Camera-type eye (tissue), 1 donor: Measurements from ENCODE around the gene TAS2R60. TPM values are rescaled to one million over a fixed set of nuclear protein-coding genes. Genes with fewer than 3 reads are reported as not detected.

Experiments used
- total RNA-seq: library from RNA; depleted of rRNA; stranded (reverse); fragments of >200 nt; gene quantifications from one replicate; pipeline ENCODE4 v1.2.3, GENCODE V29; 2014

TAS2R60 gene, protein sequence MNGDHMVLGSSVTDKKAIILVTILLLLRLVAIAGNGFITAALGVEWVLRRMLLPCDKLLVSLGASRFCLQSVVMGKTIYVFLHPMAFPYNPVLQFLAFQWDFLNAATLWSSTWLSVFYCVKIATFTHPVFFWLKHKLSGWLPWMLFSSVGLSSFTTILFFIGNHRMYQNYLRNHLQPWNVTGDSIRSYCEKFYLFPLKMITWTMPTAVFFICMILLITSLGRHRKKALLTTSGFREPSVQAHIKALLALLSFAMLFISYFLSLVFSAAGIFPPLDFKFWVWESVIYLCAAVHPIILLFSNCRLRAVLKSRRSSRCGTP
- total RNA-seq, result not detected

DNA sequence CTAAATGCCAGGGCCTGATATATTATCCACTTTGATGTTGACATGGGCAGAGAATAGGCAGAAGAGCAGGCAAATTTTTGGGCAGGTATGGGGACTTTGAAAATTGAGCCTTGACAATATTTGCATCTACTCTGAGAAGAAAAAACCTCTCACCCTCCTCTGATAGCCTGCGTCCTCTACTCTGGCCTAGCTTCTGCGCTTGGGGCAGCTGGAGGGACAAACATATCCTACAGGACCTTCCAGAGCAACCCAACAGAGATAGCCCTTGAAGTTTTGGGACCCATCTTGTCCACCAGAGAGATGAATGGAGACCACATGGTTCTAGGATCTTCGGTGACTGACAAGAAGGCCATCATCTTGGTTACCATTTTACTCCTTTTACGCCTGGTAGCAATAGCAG, at the start of gene TAS2R60:
Gene TAS2R60 (plus strand): TSS at position 301 of the 400 bp plus-strand sequence. CDS start 0 bp downstream, at position 301.

DNA sequence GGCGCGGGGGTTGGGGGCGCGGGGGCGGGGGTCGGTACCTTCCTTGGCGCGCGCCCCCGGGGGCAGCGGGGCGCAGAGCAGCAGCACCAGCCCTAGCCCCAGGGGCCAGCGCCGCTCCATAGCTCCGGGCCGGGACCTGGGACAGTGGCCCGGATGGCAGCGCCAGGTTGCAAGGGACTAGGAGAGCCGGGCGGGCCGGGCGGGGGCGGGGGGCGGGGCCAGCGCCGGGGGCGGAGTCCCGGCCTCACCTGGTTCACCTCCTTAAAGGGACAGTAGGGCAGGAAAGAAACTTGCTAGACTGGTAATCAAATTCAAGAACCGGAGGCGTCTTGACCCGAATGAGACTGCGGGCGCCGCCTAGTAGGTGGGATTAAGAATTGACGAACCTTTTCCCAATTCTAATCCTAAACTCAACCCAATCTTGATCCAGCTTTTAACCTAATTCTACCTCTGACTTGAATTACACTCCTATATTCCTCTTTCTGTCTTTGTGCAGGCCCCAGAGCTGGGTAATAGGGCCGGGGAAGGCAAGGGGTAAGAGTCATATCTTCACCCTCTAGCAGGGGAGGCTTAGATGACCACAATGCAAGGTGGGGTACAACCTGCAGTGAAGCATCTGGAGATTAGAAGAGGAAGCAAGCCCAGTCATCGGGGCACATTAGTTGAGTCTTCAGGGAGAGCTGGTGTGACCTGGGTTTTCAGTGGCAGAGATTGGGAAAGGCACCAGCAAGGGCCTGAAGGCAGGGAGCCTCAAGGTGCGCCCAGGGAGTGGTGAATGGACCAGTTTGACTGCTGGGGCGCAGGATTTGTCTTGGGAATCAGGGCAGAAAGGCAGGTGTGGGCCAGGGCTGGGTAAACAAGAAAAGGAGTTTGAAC, 34.3 kb upstream of the TAS2R60 start, which contains the start of gene EPHA1:
Gene EPHA1 (minus strand): TSS at position 171 of the 876 bp plus-strand sequence. CDS start 51 bp downstream, at position 120.

DNA sequence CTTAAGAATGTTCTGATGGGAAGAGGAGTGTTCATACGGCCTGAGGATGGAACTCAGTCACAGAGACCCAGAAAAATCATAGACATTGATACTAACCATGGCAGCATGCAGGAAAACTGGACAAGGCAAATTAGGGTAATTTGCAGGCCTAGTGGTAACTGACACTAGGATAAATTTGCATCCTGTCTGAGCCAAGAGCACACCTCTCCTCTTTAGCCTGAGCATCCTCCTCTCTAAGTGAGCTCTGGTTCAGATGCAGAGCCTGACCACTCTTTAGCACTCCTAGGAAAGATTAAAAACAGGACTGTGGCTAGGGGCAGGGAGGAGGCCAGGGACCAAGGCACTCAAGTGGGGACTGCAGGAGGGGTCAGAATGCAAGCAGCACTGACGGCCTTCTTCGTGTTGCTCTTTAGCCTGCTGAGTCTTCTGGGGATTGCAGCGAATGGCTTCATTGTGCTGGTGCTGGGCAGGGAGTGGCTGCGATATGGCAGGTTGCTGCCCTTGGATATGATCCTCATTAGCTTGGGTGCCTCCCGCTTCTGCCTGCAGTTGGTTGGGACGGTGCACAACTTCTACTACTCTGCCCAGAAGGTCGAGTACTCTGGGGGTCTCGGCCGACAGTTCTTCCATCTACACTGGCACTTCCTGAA, 34.4 kb downstream of the TAS2R60 start, which contains the start of gene TAS2R41:
Gene TAS2R41 (plus strand): TSS at position 373 of the 650 bp plus-strand sequence. CDS start 0 bp downstream, at position 373.

Other genes with a start within 250 kb of the TAS2R60 start
- not detected for gene TAS2R40, start 221.4 kb upstream of the TAS2R60 start, total RNA-seq
- 69.9 TPM for gene GSTK1, start 180.0 kb upstream of the TAS2R60 start, total RNA-seq
- 3.6 TPM for gene TMEM139, start 158.5 kb upstream of the TAS2R60 start, total RNA-seq
- gene CASP2, start 155.1 kb upstream of the TAS2R60 start, total RNA-seq, result 36.0 TPM
- gene CLCN1, start 127.3 kb upstream of the TAS2R60 start, total RNA-seq, result 0.22 TPM
- gene FAM131B, start 80.7 kb upstream of the TAS2R60 start, total RNA-seq, result 13.0 TPM
- 29.9 TPM for gene ZYX, start 62.1 kb upstream of the TAS2R60 start, total RNA-seq
- 2.1 TPM for gene EPHA1, start 34.6 kb upstream of the TAS2R60 start, total RNA-seq
- not detected for gene TAS2R41, start 34.4 kb downstream of the TAS2R60 start, total RNA-seq
- 1.8 TPM for gene CTAGE15, start 128.3 kb downstream of the TAS2R60 start, total RNA-seq
- 2.3 TPM for gene TCAF2, start 177.5 kb downstream of the TAS2R60 start, total RNA-seq